SK-N-MC (cell line): Measurements from ENCODE around the gene AFF3.

Experiments used
- EZH2 ChIP-seq: fragments of 200-600 bp; sonication (generic); IDR thresholded peaks from one replicate; pipeline ENCODE4 v1.6.1; 2017; ENCODE audit warnings: antibody characterized with exemption
- POLR2AphosphoS5 ChIP-seq: IDR thresholded peaks from 2 replicates; pipeline ENCODE4 v1.6.1; 2012; ENCODE audit warnings: mild to moderate bottlenecking, low read depth, low read length, borderline replicate concordance

GRCh38 chr2:99757611-99758114, 384.7 kb downstream of the AFF3 start:
- TF ChIP-seq EZH2 (no peak), POLR2AphosphoS5 (no peak)
